Retinal pigment epithelial cell (primary cell): ENCODE results near the gene FGD2.

ENCODE experiments used
- DNase-seq: peaks from one replicate; pipeline ENCODE4 v3.0.0-alpha.2; 2010; ENCODE audit warnings: low read depth
- H3K4me3 ChIP-seq: 2 replicates; pipeline ENCODE4 v1.5.1; 2011; ENCODE audit warnings: mild to moderate bottlenecking, low read length, control low read depth, moderate library complexity
- TF ChIP-seq, protein P1 (sequence below): conservative IDR thresholded peaks from 2 replicates; pipeline ENCODE4 v1.5.1; 2011; ENCODE audit warnings: low read depth, low read length, control low read depth, inconsistent platforms

Gene FGD2

DNA sequence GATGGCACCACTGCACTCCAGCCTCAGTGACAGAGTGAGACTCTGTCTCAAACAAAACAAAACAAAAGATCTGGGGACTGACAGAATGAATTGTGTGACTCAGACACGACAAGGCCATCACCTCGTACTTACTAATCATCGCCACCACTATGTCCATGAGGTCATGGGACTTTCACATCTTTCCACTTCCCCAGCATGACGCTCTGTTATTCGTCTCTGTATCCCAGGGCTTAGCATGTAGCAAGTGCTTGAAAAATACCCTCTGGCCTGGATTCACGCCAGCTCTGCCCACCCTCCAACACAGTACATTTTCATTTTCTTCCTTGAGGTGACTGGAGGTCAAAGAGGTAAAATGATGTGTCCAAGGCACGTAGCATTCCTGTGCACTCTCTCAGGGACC is 27.8 kb downstream of the FGD2 start:
- no peak overlapping the region for H3K4me3 ChIP-seq
- DNase-seq, result no peak
- TF ChIP-seq, protein P1, sequence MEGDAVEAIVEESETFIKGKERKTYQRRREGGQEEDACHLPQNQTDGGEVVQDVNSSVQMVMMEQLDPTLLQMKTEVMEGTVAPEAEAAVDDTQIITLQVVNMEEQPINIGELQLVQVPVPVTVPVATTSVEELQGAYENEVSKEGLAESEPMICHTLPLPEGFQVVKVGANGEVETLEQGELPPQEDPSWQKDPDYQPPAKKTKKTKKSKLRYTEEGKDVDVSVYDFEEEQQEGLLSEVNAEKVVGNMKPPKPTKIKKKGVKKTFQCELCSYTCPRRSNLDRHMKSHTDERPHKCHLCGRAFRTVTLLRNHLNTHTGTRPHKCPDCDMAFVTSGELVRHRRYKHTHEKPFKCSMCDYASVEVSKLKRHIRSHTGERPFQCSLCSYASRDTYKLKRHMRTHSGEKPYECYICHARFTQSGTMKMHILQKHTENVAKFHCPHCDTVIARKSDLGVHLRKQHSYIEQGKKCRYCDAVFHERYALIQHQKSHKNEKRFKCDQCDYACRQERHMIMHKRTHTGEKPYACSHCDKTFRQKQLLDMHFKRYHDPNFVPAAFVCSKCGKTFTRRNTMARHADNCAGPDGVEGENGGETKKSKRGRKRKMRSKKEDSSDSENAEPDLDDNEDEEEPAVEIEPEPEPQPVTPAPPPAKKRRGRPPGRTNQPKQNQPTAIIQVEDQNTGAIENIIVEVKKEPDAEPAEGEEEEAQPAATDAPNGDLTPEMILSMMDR, result no peak

DNA sequence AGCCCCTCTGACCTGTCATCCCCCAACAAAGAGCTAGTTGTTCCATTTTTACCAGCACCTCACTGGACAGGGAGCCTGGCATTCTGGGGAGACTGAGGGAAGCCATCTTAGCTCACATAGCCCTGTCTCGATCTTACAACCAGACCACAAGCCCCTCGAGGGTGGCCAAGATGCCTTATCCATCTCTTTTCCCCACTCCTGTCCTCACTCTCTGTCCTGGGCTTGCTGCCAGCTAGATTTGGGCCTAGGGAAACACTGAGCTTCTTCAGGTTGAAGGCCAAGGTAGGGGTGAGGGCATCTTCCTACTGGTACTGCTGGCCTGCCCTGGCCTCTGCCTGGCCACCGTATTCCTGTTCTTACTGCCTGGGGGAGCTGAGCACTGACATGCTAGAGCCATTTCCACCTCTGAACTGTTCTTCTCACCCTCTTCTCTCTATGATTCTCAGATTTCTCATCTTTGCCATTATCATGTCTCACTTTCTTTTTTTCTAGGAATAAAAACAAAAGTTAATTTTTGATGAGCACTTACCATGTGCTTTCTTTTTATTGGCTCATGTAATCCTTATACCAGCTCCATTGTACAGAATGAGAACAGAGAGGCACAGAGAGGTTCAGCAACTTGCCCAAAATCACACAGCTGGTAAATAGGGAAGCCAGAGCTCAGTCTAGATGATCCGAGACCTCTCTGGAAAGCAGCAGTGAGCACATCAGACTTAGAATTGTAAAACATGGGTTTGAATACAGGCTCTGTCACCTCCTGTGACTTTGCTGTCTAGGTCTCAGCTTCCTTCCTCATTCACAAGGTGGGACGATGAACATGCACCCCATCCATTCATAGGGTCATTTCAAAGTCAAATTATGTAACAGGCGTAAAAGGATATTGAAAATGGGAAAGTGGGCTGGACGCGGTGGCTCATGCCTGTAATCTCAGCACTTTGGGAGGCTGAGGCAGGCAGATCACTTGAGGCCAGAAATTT is 28.7 kb downstream of the FGD2 start:
- no peak overlapping the region for H3K4me3 ChIP-seq
- TF ChIP-seq, protein P1, result no peak
- no peak for DNase-seq

DNA sequence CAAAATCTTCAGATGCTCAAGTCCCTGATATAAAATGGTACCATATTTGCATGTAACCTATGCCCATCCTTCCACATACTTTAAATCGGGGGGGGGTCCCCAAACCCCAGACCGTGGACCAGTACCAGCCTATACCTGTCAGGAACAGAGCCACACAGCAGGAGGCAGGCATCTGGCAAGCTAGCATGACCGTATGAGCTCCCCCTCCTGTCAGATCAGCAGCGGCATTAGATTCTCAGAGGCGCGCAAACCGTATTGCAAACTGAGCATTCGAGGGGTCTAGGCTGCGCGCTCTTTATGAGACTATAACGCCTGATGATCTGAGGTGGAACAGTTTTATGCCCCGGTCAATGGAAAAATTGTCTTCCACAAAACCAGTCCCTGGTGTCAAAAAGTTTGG is 30.7 kb downstream of the FGD2 start:
- TF ChIP-seq, protein P1, result no peak
- DNase-seq, result no peak
- H3K4me3 ChIP-seq, result no peak overlapping the region

DNA sequence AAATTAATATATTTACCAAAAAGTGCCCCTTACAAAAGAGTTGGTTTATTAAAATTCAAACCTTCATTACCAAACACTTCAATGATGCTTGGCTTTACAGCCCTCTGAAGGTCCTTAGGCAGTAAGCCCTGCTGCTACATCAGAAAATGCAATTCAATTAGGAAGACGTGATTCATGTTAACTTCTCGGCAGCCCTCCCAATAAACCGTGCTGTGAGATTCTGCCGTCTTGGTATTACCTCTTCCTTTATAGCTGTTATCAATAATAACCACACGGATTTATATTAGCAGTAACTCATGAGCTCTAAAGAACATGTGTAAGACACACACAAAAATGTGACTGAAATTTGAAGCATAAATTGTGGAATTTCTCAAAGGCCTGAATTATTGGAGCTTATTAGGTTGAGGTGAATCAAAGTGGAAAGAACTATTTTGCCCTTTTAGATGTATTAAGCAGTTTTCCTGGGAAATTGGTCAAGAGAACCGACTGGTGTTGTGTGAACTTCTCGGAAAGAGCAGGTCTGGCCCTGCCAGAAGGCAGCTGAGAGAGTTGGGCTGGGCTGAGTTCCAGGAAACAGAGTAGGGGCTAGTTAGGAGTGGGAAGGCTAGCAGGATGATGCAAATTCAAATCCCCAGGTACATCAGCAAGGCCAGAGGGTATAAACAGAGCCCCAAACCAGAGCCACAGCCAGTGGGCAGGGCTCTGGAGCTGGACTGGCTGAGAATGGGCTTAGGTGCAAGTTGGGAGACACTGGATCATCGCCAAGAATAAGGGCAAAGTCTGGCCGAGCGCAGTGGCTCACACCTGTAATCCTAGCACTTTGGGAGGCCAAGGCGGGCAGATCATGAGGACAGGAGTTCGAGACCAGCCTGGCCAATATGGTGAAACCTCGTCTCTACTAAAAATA is 33.1 kb downstream of the FGD2 start:
- no peak overlapping the region for H3K4me3 ChIP-seq
- TF ChIP-seq, protein P1, result no peak

DNA sequence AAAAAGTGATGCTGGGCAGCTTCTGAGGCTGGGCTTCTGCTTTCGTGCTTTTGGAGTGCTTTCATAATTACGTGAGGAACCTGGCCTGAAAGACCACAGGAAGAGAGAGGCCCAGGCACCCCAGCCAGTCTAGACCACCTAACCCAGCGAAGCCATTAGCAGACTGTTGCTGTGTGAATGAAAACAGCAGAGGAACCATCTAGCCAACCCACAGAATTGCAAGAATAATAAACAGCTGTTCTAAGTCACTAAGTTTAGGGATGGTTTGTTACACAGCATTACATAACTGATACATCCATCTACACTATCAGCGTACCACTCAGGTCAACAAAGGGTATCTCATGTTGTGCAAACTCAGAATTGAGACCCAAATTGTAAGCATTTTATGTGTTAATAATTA is 34.5 kb downstream of the FGD2 start:
- TF ChIP-seq, protein P1, result no peak
- H3K4me3 ChIP-seq, result no peak overlapping the region
- DNase-seq, result no peak

More for the DNA sequence above, 33.1 kb downstream of the FGD2 start:
- DNase-seq, result peak; percentile 52

DNA sequence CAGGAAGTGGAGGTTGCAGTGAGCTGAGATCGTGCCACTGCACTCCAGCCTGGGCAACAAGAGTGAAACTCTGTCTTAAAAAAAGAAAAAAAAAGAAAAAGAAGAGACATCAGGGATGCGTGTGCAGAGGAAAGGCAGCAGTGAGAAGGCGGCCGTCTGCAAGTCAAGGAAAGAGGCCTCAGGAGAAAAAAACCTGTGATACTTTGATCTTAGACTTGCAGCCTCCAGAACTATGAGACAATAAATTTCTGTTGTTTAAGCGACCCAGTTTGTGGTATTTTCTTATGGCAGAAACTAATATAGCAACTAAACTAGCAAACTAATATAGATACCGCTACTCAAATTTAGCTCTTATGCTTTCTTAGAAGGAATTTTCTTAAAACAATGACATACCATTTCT is 36.1 kb downstream of the FGD2 start:
- DNase-seq, result no peak
- H3K4me3 ChIP-seq, result no peak overlapping the region
- TF ChIP-seq, protein P1, result no peak
